Prostate gland (tissue), 2 donors: ENCODE measurements around the gene SEMA3F.

Experiments
- CTCF ChIP-seq, 4 experiments: fragments of 200-600 bp in 2 of 4; fragments of 450-650 bp in 2 of 4; sonication (generic) in 2 of 4; IDR thresholded peaks; 1 replicate in 3 of 4; 2 replicates in 1 of 4; pipeline ENCODE4 v1.5.1; 2016 to 2019; ENCODE audit warnings: antibody characterized with exemption in 4 of 4, mild to moderate bottlenecking in 2 of 4, moderate library complexity in 2 of 4
- POLR2A ChIP-seq: fragments of 450-650 bp; IDR thresholded peaks from one replicate; pipeline ENCODE4 v1.6.1; 2016; ENCODE audit warnings: antibody characterized with exemption, mild to moderate bottlenecking

DNA sequence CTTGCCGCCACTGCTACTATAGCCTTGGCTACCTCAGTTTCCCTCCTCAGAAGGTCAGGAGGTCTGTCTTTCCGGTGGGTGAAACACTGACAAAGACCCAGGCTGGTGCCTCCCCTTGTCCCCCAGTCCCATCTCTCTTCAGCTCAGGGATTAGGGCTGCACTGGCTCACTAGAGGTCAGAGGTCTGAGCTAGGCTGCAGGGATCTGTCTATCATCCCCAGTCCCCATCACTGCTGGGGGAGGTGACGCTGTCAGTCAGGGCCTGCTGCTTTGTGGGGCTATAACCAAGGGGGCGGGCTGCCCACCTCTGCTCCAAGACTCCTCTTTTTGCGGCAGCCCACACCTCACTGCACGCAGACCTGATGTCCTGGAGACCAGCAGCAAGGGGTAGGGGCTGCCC, 13.7 kb downstream of the SEMA3F start:
- no peak for TF ChIP-seq POLR2A
- TF ChIP-seq CTCF (IDR thresholded peaks at IDR 0.05): no peak
